CD4-positive, alpha-beta T cell (primary cell): Measurements from ENCODE around the gene CHCHD4. TPM values are rescaled to one million over a fixed set of nuclear protein-coding genes. Genes with fewer than 3 reads are reported as not detected.

Experiments
- ATAC-seq: fragments of 200-7000 bp; cut with Tn5 transposase; one replicate; pipeline ENCODE4 v1.10.0; 2022; ENCODE audit warnings: mild to moderate bottlenecking; ENCODE audit not compliant: poor library complexity
- CTCF ChIA-PET: fragments of 350-600 bp; sonication (Branson Sonifier 250); formaldehyde crosslinking; loops from one replicate; lab custom pipeline; 2021; ENCODE audit warnings: antibody characterized with exemption, inconsistent platforms; lab: Charles Lee
- POLR2A ChIA-PET: fragments of 350-600 bp; sonication (Branson Sonifier 250); formaldehyde crosslinking; loops from one replicate; lab custom pipeline; 2021; ENCODE audit warnings: antibody characterized with exemption, inconsistent platforms; lab: Charles Lee
- DNase-seq, 14 experiments: peaks; one replicate each; pipeline ENCODE4 v3.0.0-alpha.2; 2013 to 2020; ENCODE audit warnings: mixed read lengths in 2 of 14
- H3K27ac ChIP-seq, 2 donors: one replicate each; pipeline versions ENCODE4 v1.5.1 to v1.7.0; 2013; ENCODE audit warnings: low read length in 2 of 2, low read depth in 1 of 2, mild to moderate bottlenecking in 1 of 2
- H3K27me3 ChIP-seq, 2 experiments: 1 replicate in 1 of 2; 2 replicates in 1 of 2; pipeline versions ENCODE4 v1.6.1 to v1.7.0; 2013; ENCODE audit warnings: low read length in 2 of 2, control low read depth in 1 of 2, mild to moderate bottlenecking in 1 of 2, moderate library complexity in 1 of 2; ENCODE audit not compliant: insufficient read depth in 2 of 2, control insufficient read depth in 1 of 2
- H3K36me3 ChIP-seq: one replicate; pipeline ENCODE4 v1.6.1; 2013; ENCODE audit warnings: low read length, control low read depth; ENCODE audit not compliant: insufficient read depth
- H3K4me1 ChIP-seq: one replicate; pipeline ENCODE4 v1.6.1; 2013; ENCODE audit warnings: low read length, control low read depth; ENCODE audit not compliant: insufficient read depth
- H3K4me3 ChIP-seq: one replicate; pipeline ENCODE4 v1.5.1; 2013; ENCODE audit warnings: mild to moderate bottlenecking, low read length, moderate library complexity
- H3K9me3 ChIP-seq, 2 experiments: 1 replicate in 1 of 2; 2 replicates in 1 of 2; pipeline versions ENCODE4 v1.6.1 to v1.7.0; 2013; ENCODE audit warnings: low read length in 2 of 2, mild to moderate bottlenecking in 2 of 2, control low read depth in 1 of 2, moderate library complexity in 1 of 2; ENCODE audit not compliant: control insufficient read depth in 1 of 2, insufficient read depth in 1 of 2
- H3K27ac Mint-ChIP-seq: one replicate; pipeline ENCODE4 v1.8.0; 2020; ENCODE audit warnings: mixed read lengths
- H3K27me3 Mint-ChIP-seq: one replicate; pipeline ENCODE4 v1.8.0; 2021; ENCODE audit warnings: mixed read lengths
- H3K36me3 Mint-ChIP-seq: one replicate; pipeline ENCODE4 v1.8.0; 2021; ENCODE audit warnings: low read depth, mixed read lengths
- H3K4me1 Mint-ChIP-seq: one replicate; pipeline ENCODE4 v1.8.0; 2021; ENCODE audit warnings: low read depth, mixed read lengths
- H3K4me3 Mint-ChIP-seq: one replicate; pipeline ENCODE4 v1.8.0; 2020; ENCODE audit warnings: mild to moderate bottlenecking, mixed read lengths
- H3K9me3 Mint-ChIP-seq: one replicate; pipeline ENCODE4 v1.8.0; 2020; ENCODE audit warnings: mixed read lengths
- CTCF ChIP-seq: fragments of 200-600 bp; IDR thresholded peaks from one replicate; pipeline ENCODE4 v1.8.0; 2022; ENCODE audit warnings: antibody characterized with exemption, mild to moderate bottlenecking
- intact Hi-C, 2 experiments: fragments of 100-400 bp; cut with DNase I in 1 of 2; cut with micrococcal nuclease in 1 of 2; formaldehyde crosslinking; loops; one replicate each; pipeline versions ENCODE4 v1.15.1 to v1.9.0; 2023 to 2025; cut with DNase I, micrococcal nuclease
- total RNA-seq, 174 experiments: library from RNA in 2 of 174; stranded (reverse) in 2 of 174; gene quantifications; one replicate each; pipeline ENCODE4 v1.2.3 and lab custom pipeline; 2021 to 2026

CHCHD4 gene
- total RNA-seq, 2 experiments from 2014 or later, result 0.50 to 1.1 TPM

- CTCF ChIA-PET, result no interaction called here
- ATAC-seq (no peak), DNase-seq (no peak)
- no peaks in the 10 kb centered on the region for H3K27me3 Mint-ChIP-seq
- no peaks in the 10 kb centered on the region for H3K27me3 ChIP-seq
- peak overlapping the region; percentile 96 for H3K27ac Mint-ChIP-seq
- intact Hi-C loops, result loop anchor here in 1 of 2 experiments (1.0 to 10.0 kb wide), 2 partner anchors 12 to 954 kb away; partner anchors contain the start of gene RBSN
- H3K9me3 ChIP-seq, result no peaks in the 10 kb centered on the region
- H3K36me3 Mint-ChIP-seq, result peaks cover 71% of the 10 kb centered on the region
- H3K4me3 Mint-ChIP-seq, result no peak overlapping the region
- no peak overlapping the region for H3K4me3 ChIP-seq
- no peaks in the 10 kb centered on the region for H3K9me3 Mint-ChIP-seq
- peaks cover 55% of the 10 kb centered on the region for H3K4me1 Mint-ChIP-seq
- H3K36me3 ChIP-seq, result peaks cover 62% of the 10 kb centered on the region
- peaks cover 55% of the 10 kb centered on the region for H3K4me1 ChIP-seq
- H3K27ac ChIP-seq, result peak overlapping the region; percentile 90 to 98
- POLR2A ChIA-PET, result interaction anchor here (6.4 to 8.7 kb wide), 2 partner anchors 16 to 38 kb away, joined by 84 to 106 read pairs; partner anchors contain the start of genes CHCHD4, LSM3, TMEM43 and XPC
- no peak for TF ChIP-seq CTCF
Observed at GRCh38 chr3:14140668-14141067, 16.0 kb upstream of the CHCHD4 start.

GRCh38 chr3:14139771-14140170 is 15.1 kb upstream of the CHCHD4 start:
- peaks cover 66% of the 10 kb centered on the region for H3K36me3 ChIP-seq
- CTCF ChIA-PET, result no interaction called here
- no peak overlapping the region for H3K27ac ChIP-seq
- H3K9me3 ChIP-seq, result no peaks in the 10 kb centered on the region
- TF ChIP-seq CTCF, result no peak
- ATAC-seq (no peak), DNase-seq (no peak)
- no peak overlapping the region for H3K4me3 ChIP-seq
- H3K9me3 Mint-ChIP-seq, result no peaks in the 10 kb centered on the region
- H3K4me3 Mint-ChIP-seq, result no peak overlapping the region
- no peaks in the 10 kb centered on the region for H3K27me3 ChIP-seq
- POLR2A ChIA-PET, result interaction anchor here (1.7 to 8.7 kb wide), 2 partner anchors 15 to 39 kb away, joined by 4 to 106 read pairs; partner anchors contain the start of genes CHCHD4, LSM3 and XPC
- H3K4me1 Mint-ChIP-seq, result peaks cover 48% of the 10 kb centered on the region
- H3K4me1 ChIP-seq, result peaks cover 46% of the 10 kb centered on the region
- peaks cover 73% of the 10 kb centered on the region for H3K36me3 Mint-ChIP-seq
- peak overlapping the region; percentile 96 for H3K27ac Mint-ChIP-seq
- no peaks in the 10 kb centered on the region for H3K27me3 Mint-ChIP-seq
- intact Hi-C loops, result loop anchor here in 1 of 2 experiments (10.0 kb wide), 1 partner anchor 955 kb away; the partner anchor contains the start of gene RBSN

- Histone ChIP-seq H3K36me3 (peaks cover 73% of the 10 kb centered on the region), H3K27me3 (no peaks in the 10 kb centered on the region), H3K4me3 (no peak overlapping the region), H3K27ac (no peak overlapping the region), H3K9me3 (no peaks in the 10 kb centered on the region), H3K4me1 (peaks cover 39% of the 10 kb centered on the region)
- intact Hi-C loops, result no loop called here
- ATAC-seq (no peak), DNase-seq (peak in 1 of 14 experiments; percentile 21)
- no peak for TF ChIP-seq CTCF
- ChIA-PET CTCF (no interaction called here), POLR2A (interaction anchor here (1.7 to 8.7 kb wide), 2 partner anchors 15 to 40 kb away, joined by 4 to 106 read pairs; partner anchors contain the start of genes CHCHD4, LSM3 and XPC)
- Mint-ChIP-seq H3K27me3 (no peaks in the 10 kb centered on the region), H3K4me1 (peaks cover 41% of the 10 kb centered on the region), H3K4me3 (no peak overlapping the region), H3K27ac (peak overlapping the region; percentile 76), H3K36me3 (peaks cover 73% of the 10 kb centered on the region), H3K9me3 (no peaks in the 10 kb centered on the region)
Observed at GRCh38 chr3:14138878-14139655, 14.4 kb upstream of the CHCHD4 start.
